Liver (tissue), 9 donors: ENCODE results near the gene INTS3. TPM values are rescaled to one million over a fixed set of nuclear protein-coding genes. Genes with fewer than 3 reads are reported as not detected.
A peak's percentile ranks its signal among the peaks of the same experiment; 100 is the strongest.
"Not testable (repeated sequence)": the region's sequence is repeated elsewhere in the genome, so short reads cannot be mapped to it uniquely, and the experiment has no call there.

Experiments used
- DNase-seq: peaks from one replicate; pipeline ENCODE4 v3.0.0-alpha.2; 2017; ENCODE audit warnings: low spot score
- H3K27ac ChIP-seq, 2 donors: one replicate each; pipeline ENCODE4 v1.7.0; 2013; ENCODE audit warnings: inconsistent platforms in 2 of 2, low read length in 2 of 2, control low read depth in 1 of 2, low read depth in 1 of 2, mild to moderate bottlenecking in 1 of 2
- H3K27me3 ChIP-seq, 4 donors: one replicate each; pipeline versions ENCODE4 v1.6.1 to v1.7.0; 2013; ENCODE audit warnings: low read length in 3 of 4, inconsistent platforms in 1 of 4, mild to moderate bottlenecking in 1 of 4, moderate library complexity in 1 of 4; ENCODE audit not compliant: control insufficient read depth in 4 of 4, insufficient read depth in 4 of 4
- H3K36me3 ChIP-seq, 4 donors: one replicate each; pipeline versions ENCODE4 v1.6.1 to v1.7.0; 2013; ENCODE audit warnings: low read length in 3 of 4, mild to moderate bottlenecking in 3 of 4, low read depth in 1 of 4, moderate library complexity in 1 of 4; ENCODE audit not compliant: control insufficient read depth in 4 of 4, insufficient read depth in 3 of 4
- H3K4me1 ChIP-seq, 4 donors: one replicate each; pipeline versions ENCODE4 v1.6.1 to v1.7.0; 2013; ENCODE audit warnings: low read length in 3 of 4, mild to moderate bottlenecking in 3 of 4, moderate library complexity in 1 of 4; ENCODE audit not compliant: control insufficient read depth in 4 of 4, insufficient read depth in 4 of 4
- H3K4me3 ChIP-seq, 3 donors: one replicate each; pipeline versions ENCODE4 v1.6.1 to v1.7.0; 2013; ENCODE audit warnings: low read length in 3 of 3, control low read depth in 1 of 3, low read depth in 1 of 3, mild to moderate bottlenecking in 1 of 3
- H3K9ac ChIP-seq, 2 donors: one replicate each; pipeline ENCODE4 v1.7.0; 2013; ENCODE audit warnings: low read length in 2 of 2, mild to moderate bottlenecking in 2 of 2, moderate library complexity in 2 of 2, control low read depth in 1 of 2, low read depth in 1 of 2
- H3K9me3 ChIP-seq, 4 donors: one replicate each; pipeline versions ENCODE4 v1.6.1 to v1.7.0; 2013; ENCODE audit warnings: low read length in 3 of 4; ENCODE audit not compliant: control insufficient read depth in 4 of 4
- EGR1 ChIP-seq, 2 donors: IDR thresholded peaks; 2 replicates each; pipeline ENCODE4 v1.6.1; 2016 to 2018; ENCODE audit warnings: antibody characterized with exemption in 2 of 2, low read depth in 2 of 2
- GABPA ChIP-seq, 2 donors: IDR thresholded peaks in 1 of 2; conservative IDR thresholded peaks in 1 of 2; 2 replicates each; pipeline ENCODE4 v1.6.1; 2016; ENCODE audit warnings: antibody characterized with exemption in 2 of 2, mild to moderate bottlenecking in 1 of 2, moderate library complexity in 1 of 2
- HNF4A ChIP-seq, 2 donors: conservative IDR thresholded peaks; 2 replicates each; pipeline ENCODE4 v1.6.1; 2016; ENCODE audit warnings: antibody characterized with exemption in 2 of 2, mild to moderate bottlenecking in 2 of 2
- HNF4G ChIP-seq: IDR thresholded peaks from 2 replicates; pipeline ENCODE4 v1.6.1; 2016; ENCODE audit warnings: antibody characterized with exemption
- JUND ChIP-seq, 2 donors: IDR thresholded peaks; 2 replicates each; pipeline ENCODE4 v1.6.1; 2016; ENCODE audit warnings: antibody characterized with exemption in 2 of 2
- NR2F2 ChIP-seq: IDR thresholded peaks from 2 replicates; pipeline ENCODE4 v1.6.1; 2016; ENCODE audit warnings: antibody characterized with exemption
- RAD21 ChIP-seq, 2 donors: IDR thresholded peaks; 2 replicates each; pipeline ENCODE4 v1.6.1; 2016; ENCODE audit warnings: antibody characterized with exemption in 2 of 2, mild to moderate bottlenecking in 2 of 2
- RXRA ChIP-seq, 2 donors: IDR thresholded peaks; 2 replicates each; pipeline ENCODE4 v1.6.1; 2017 to 2018; ENCODE audit warnings: antibody characterized with exemption in 2 of 2, mild to moderate bottlenecking in 1 of 2
- SP1 ChIP-seq: IDR thresholded peaks from 2 replicates; pipeline ENCODE4 v1.6.1; 2018; ENCODE audit warnings: antibody characterized with exemption, mild to moderate bottlenecking
- TAF1 ChIP-seq: conservative IDR thresholded peaks from 2 replicates; pipeline ENCODE4 v1.6.1; 2016; ENCODE audit warnings: antibody characterized with exemption, mild to moderate bottlenecking
- YY1 ChIP-seq: IDR thresholded peaks from 2 replicates; pipeline ENCODE4 v1.6.1; 2016; ENCODE audit warnings: antibody characterized with exemption, mild to moderate bottlenecking
- ZBTB33 ChIP-seq: IDR thresholded peaks from 2 replicates; pipeline ENCODE4 v1.6.1; 2016; ENCODE audit warnings: antibody characterized with exemption
- WGBS: extraction: QIAGEN DNeasy Blood & Tissue Kit; methylation state at CpG from one replicate; pipeline ENCODE4 v1.1.7; 2013; 5-methylcytosine and 5-hydroxymethylcytosine counted together
- polyA plus RNA-seq, 2 donors: library from polyadenylated mRNA; stranded (reverse) in 1 of 2; unstranded in 1 of 2; fragments of 200-250 nt in 1 of 2; fragments of >200 nt in 1 of 2; fragmentation: Nextera tagmentation in 1 of 2; extraction: Ambion mirVana in 1 of 2; gene quantifications; one replicate each; pipeline versions ENCODE4 v1.2.1 to v1.2.3, GENCODE V29; 2013 to 2015
- total RNA-seq, 2 donors: library from RNA; depleted of rRNA; stranded (reverse); fragments of >200 nt; gene quantifications; one replicate each; pipeline ENCODE4 v1.2.3, GENCODE V29; 2014
- TF ChIP-seq, protein P1 (sequence below): IDR thresholded peaks from 2 replicates; pipeline ENCODE4 v1.6.1; 2016; ENCODE audit warnings: antibody characterized with exemption
- TF ChIP-seq, protein P2 (sequence below): IDR thresholded peaks from 2 replicates; pipeline ENCODE4 v1.6.1; 2016; ENCODE audit warnings: antibody characterized with exemption, mild to moderate bottlenecking
- TF ChIP-seq, protein P3 (sequence below): IDR thresholded peaks from 2 replicates; pipeline ENCODE4 v1.6.1; 2016; ENCODE audit warnings: antibody characterized with exemption
- donor health status: healthy.
- donor health status: healthy.
- donor health status: healthy.
- donor health status: healthy.
- donor health status: healthy.

INTS3 gene
- total and polyA plus RNA-seq, 4 donors: 9.0 to 26.0 (median 15.2) TPM

- H3K27me3 ChIP-seq: no peaks in the 10 kb centered on the region
- no peak overlapping the region for H3K9ac ChIP-seq
- DNase-seq: no peak
- no peak overlapping the region for H3K4me3 ChIP-seq
- peaks cover 4 to 19% (median 13%) of the 10 kb centered on the region in 4 donors for H3K4me1 ChIP-seq
- H3K27ac ChIP-seq: peak overlapping the region; percentile 27 to 32
- TF ChIP-seq HNF4A (conservative IDR thresholded peaks at IDR 0.05) (no peak), NR2F2 (peak; percentile 87), TAF1 (no peak)
- TF ChIP-seq, protein P1, sequence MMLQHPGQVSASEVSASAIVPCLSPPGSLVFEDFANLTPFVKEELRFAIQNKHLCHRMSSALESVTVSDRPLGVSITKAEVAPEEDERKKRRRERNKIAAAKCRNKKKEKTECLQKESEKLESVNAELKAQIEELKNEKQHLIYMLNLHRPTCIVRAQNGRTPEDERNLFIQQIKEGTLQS: no peak
- no peaks in the 10 kb centered on the region for H3K9me3 ChIP-seq
- H3K36me3 ChIP-seq: peaks cover 6 to 51% (median 38%) of the 10 kb centered on the region in 4 donors
- WGBS: 79% methylated on average over 7 of the region's 7 CpGs
Observed at GRCh38 chr1:153763365-153764225, 35.7 kb downstream of the INTS3 start.

- Histone ChIP-seq H3K4me3 (no peak overlapping the region), H3K36me3 (peaks cover 4 to 48% (median 36%) of the 10 kb centered on the region in 4 donors), H3K4me1 (peaks cover 9 to 27% (median 20%) of the 10 kb centered on the region in 4 donors), H3K9ac (no peak overlapping the region), H3K27me3 (no peaks in the 10 kb centered on the region), H3K9me3 (no peaks in the 10 kb centered on the region), H3K27ac (peak overlapping the region; percentile 27 to 32)
- DNase-seq: no peak
- TF ChIP-seq, protein P1: no peak
- TF ChIP-seq SP1 (no peak), GABPA (IDR thresholded peaks at IDR 0.05 in 1 of 2, conservative IDR thresholded peaks at IDR 0.05 in 1 of 2) (no peak), TAF1 (no peak), NR2F2 (no peak), HNF4A (conservative IDR thresholded peaks at IDR 0.05) (peak in 1 of 2 donors; percentile 29)
- 85% methylated on average over 5 of the region's 5 CpGs for WGBS
Observed at GRCh38 chr1:153764310-153764709, 36.5 kb downstream of the INTS3 start.

DNA sequence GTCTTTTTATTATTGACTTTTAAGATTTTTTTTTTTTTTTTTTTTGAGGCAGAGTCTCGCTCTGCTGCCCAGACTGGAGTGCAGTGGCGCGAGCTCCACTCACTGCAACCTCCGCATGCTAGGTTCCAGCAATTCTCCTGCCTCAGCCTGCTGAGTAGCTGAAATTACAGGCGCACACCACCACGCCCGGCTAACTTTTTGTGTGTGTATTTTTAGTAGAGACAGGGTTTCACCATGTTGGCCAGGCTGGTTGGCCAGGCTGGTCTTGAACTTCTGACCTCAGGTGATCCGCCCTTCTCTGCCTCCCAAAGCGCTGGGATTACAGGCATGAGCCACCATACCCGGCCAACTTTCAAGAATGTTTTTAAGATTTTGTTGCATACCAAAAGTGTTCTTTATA lies 38.8 kb downstream of the INTS3 start:
- H3K27me3 ChIP-seq, H3K27ac ChIP-seq, H3K9me3 ChIP-seq, DNase-seq, H3K4me3 ChIP-seq, H3K9ac ChIP-seq: not testable (repeated sequence)
- Histone ChIP-seq H3K4me1 (peaks cover 17 to 34% (median 28%) of the 10 kb centered on the region in 4 donors), H3K36me3 (peaks cover 5 to 36% (median 26%) of the 10 kb centered on the region in 4 donors)
- TF ChIP-seq RXRA (IDR thresholded peaks at IDR 0.05) (peak; percentile 19 to 47), HNF4A (conservative IDR thresholded peaks at IDR 0.05) (peak; percentile 5 to 15)
- 69% methylated on average over 10 of the region's 10 CpGs for WGBS

- Histone ChIP-seq H3K9me3 (no peaks in the 10 kb centered on the region), H3K4me3 (no peak overlapping the region), H3K27me3 (no peaks in the 10 kb centered on the region), H3K9ac (no peak overlapping the region), H3K4me1 (peaks cover 19 to 38% (median 29%) of the 10 kb centered on the region in 4 donors), H3K36me3 (peaks cover 11 to 37% (median 30%) of the 10 kb centered on the region in 4 donors), H3K27ac (peak overlapping the region; percentile 51 to 83)
- DNase-seq: no peak
- 88% methylated on average over 11 of the region's 11 CpGs for WGBS
- no peak for TF ChIP-seq SP1
- no peak for TF ChIP-seq NR2F2
- TF ChIP-seq, protein P2, sequence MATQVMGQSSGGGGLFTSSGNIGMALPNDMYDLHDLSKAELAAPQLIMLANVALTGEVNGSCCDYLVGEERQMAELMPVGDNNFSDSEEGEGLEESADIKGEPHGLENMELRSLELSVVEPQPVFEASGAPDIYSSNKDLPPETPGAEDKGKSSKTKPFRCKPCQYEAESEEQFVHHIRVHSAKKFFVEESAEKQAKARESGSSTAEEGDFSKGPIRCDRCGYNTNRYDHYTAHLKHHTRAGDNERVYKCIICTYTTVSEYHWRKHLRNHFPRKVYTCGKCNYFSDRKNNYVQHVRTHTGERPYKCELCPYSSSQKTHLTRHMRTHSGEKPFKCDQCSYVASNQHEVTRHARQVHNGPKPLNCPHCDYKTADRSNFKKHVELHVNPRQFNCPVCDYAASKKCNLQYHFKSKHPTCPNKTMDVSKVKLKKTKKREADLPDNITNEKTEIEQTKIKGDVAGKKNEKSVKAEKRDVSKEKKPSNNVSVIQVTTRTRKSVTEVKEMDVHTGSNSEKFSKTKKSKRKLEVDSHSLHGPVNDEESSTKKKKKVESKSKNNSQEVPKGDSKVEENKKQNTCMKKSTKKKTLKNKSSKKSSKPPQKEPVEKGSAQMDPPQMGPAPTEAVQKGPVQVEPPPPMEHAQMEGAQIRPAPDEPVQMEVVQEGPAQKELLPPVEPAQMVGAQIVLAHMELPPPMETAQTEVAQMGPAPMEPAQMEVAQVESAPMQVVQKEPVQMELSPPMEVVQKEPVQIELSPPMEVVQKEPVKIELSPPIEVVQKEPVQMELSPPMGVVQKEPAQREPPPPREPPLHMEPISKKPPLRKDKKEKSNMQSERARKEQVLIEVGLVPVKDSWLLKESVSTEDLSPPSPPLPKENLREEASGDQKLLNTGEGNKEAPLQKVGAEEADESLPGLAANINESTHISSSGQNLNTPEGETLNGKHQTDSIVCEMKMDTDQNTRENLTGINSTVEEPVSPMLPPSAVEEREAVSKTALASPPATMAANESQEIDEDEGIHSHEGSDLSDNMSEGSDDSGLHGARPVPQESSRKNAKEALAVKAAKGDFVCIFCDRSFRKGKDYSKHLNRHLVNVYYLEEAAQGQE: no peak
- TF ChIP-seq JUND (IDR thresholded peaks at IDR 0.05): no peak
- no peak for TF ChIP-seq RXRA (IDR thresholded peaks at IDR 0.05)
- TF ChIP-seq RAD21 (IDR thresholded peaks at IDR 0.05): no peak
- no peak for TF ChIP-seq YY1
- TF ChIP-seq HNF4G: no peak
- no peak for TF ChIP-seq EGR1 (IDR thresholded peaks at IDR 0.05; ENCODE audit: low read depth in 2 of 2)
- no peak for TF ChIP-seq ZBTB33
- TF ChIP-seq, protein P3, sequence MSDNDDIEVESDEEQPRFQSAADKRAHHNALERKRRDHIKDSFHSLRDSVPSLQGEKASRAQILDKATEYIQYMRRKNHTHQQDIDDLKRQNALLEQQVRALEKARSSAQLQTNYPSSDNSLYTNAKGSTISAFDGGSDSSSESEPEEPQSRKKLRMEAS: no peak
- no peak for TF ChIP-seq GABPA (IDR thresholded peaks at IDR 0.05 in 1 of 2, conservative IDR thresholded peaks at IDR 0.05 in 1 of 2)
Observed at GRCh38 chr1:153767519-153767918, 39.7 kb downstream of the INTS3 start.
